ENCODE measurements around the gene CIZ1. TPM values are rescaled to one million over a fixed set of nuclear protein-coding genes. Genes with fewer than 3 reads are reported as not detected.

The CIZ1 gene
- total and polyA plus RNA-seq, 10 of the 15 experiments (the other 5 are each of a cell fraction or from before 2014, with no cell fraction given): 1.8 to 91.6 (median 35.4) TPM

DNA sequence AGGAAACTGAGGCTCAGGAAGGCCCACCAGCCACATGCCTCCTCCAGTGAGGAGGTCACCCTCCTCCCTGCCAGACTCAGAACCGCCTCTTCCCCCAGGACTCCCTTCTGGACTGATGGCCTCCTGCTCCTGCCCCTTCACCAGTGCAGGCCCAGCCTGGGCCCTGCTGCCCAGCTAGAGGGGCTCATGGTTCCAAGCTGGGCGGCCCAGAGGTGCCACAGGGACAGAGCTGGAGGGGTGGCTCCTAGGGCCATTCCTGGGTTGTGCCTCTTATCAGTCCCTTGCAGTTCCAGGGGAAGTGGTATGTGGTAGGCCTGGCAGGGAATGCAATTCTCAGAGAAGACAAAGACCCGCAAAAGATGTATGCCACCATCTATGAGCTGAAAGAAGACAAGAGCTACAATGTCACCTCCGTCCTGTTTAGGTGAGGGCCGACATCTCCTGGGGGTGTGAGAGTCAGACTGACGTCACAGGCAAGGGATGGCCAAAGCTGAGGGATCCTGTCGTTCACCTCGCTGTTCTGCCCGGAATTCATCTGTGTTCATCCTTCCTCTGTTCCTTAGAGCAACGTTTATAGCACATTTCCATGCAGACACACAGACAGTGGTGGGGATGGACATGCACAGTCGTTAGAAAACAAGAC lies 41.3 kb downstream of the CIZ1 start:
- in situ Hi-C loops (cut with MboI): no loop called here
- ChIA-PET SMC1A (ENCODE audit: uncharacterized antibody, unreplicated experiment) (no interaction called here), POLR2A (no interaction called here), RAD21 (ENCODE audit: unreplicated experiment) (no interaction called here), CTCF (interaction anchor here (1.1 to 1.4 kb wide), 2 partner anchors 14 to 16 kb away, joined by 3 read pairs; no protein-coding TSS in a partner anchor)
- DNase-seq (ENCODE audit: low read depth, low spot score) (no peak), ATAC-seq (no peak), FAIRE-seq (no peak)
- TF ChIP-seq SRF (IDR thresholded peaks at IDR 0.05; ENCODE audit: low read depth in 2 of 2, low read length in 2 of 2) (no peak), SMARCA5 (IDR thresholded peaks at IDR 0.05) (no peak), NR2C1 (IDR thresholded peaks at IDR 0.05) (no peak), SUZ12 (IDR thresholded peaks at IDR 0.05; ENCODE audit: unreplicated experiment) (no peak), MXI1 (IDR thresholded peaks at IDR 0.05; ENCODE audit: low read depth, low read length) (no peak)
- no peak overlapping the region for H3K4me3 ChIP-seq
- H4K20me1 ChIP-seq (ENCODE audit: control insufficient read depth, insufficient read depth): no peaks in the 10 kb centered on the region; the same call in 1 of the 2 replicates
- intact Hi-C loops (cut with micrococcal nuclease; ENCODE audit: unreplicated experiment): no loop called here
- H3K4me2 ChIP-seq (ENCODE audit: control insufficient read depth, insufficient read depth): no peak overlapping the region
- peaks cover 0 to 1% of the 10 kb centered on the region in 2 experiments; a peak in 2 of 4 replicates for H3K27me3 ChIP-seq (replicated peaks in 1 of 2; ENCODE audit: control insufficient read depth in 2 of 2, insufficient read depth in 2 of 2, low read length in 1 of 2)
- no peaks in the 10 kb centered on the region for H3K36me3 ChIP-seq (ENCODE audit: control insufficient read depth in 2 of 2, insufficient read depth in 2 of 2, low read length in 1 of 2)
- H3K9me3 ChIP-seq (replicated peaks; ENCODE audit: control insufficient read depth, insufficient read depth, low read length): no peaks in the 10 kb centered on the region
- H3K4me1 ChIP-seq (ENCODE audit: control insufficient read depth, insufficient read depth, low read length): no peaks in the 10 kb centered on the region
- no peak overlapping the region for H3K27ac ChIP-seq (ENCODE audit: control insufficient read depth, insufficient read depth)
- no peak overlapping the region for H2AFZ ChIP-seq (ENCODE audit: control insufficient read depth, low read depth, low read length)
- H3K9ac ChIP-seq (ENCODE audit: control insufficient read depth, insufficient read depth, low read length): no peak overlapping the region
- no peaks in the 10 kb centered on the region for H3K79me2 ChIP-seq (ENCODE audit: control insufficient read depth, insufficient read depth, low read length)
- 18% methylated on average over 11 of the region's 11 CpGs for WGBS (ENCODE audit: insufficient coverage, insufficient replicate concordance, low lambda C conversion rate, missing lambda C conversion rate)
- BruUV-seq (replicated peaks): no TSS peak

DNA sequence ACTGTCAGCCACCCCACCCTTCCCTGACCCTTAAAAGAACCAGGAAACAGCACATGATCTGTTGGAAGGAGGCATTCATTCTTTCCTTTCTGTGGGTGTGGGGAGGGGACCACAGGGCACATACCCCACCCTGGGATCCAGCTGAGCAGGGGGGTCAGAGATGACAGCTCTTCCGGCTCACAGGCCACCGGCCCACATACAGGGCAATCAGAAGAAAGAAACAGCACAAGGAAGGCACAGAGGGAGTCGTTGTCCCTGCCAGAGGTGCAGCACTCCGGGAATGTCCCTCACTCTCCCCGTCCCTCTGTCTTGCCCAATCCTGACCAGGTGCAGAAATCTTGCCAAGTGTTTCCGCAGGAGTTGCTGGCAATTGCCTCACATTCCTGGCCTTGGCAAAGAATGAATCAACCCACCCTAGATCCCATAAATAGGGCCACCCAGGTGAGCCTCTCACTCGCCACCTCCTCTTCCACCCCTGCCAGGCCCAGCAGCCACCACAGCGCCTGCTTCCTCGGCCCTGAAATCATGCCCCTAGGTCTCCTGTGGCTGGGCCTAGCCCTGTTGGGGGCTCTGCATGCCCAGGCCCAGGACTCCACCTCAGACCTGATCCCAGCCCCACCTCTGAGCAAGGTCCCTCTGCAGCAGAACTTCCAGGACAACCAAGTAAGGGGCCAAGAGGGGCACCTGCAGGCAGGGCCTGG lies 42.2 kb downstream of the CIZ1 start, which contains the start of gene LCN2:
TSS of gene LCN2 (plus strand) at position 453 of the 701 bp plus-strand sequence. CDS start at position 526, 73 bp downstream.
- FAIRE-seq: no peak
- no peak within 1 kb of the TSS for H3K27ac ChIP-seq (ENCODE audit: control insufficient read depth, insufficient read depth)
- H3K27me3 ChIP-seq (replicated peaks in 1 of 2; ENCODE audit: control insufficient read depth in 2 of 2, insufficient read depth in 2 of 2, low read length in 1 of 2): peaks cover 0 to 1% of the 10 kb centered on the region in 2 experiments; a peak in 2 of 4 replicates
- ATAC-seq: no peak
- ChIA-PET RAD21 (ENCODE audit: unreplicated experiment) (no interaction called here), POLR2A (no interaction called here), CTCF (interaction anchor here (1.1 kb wide), 1 partner anchor 13 kb away, joined by 3 read pairs; no protein-coding TSS in a partner anchor), SMC1A (ENCODE audit: uncharacterized antibody, unreplicated experiment) (no interaction called here)
- H3K4me2 ChIP-seq (ENCODE audit: control insufficient read depth, insufficient read depth): no peak within 1 kb of the TSS
- no peaks in the 10 kb centered on the region for H3K4me1 ChIP-seq (ENCODE audit: control insufficient read depth, insufficient read depth, low read length)
- no TSS peak for BruUV-seq (replicated peaks)
- TF ChIP-seq HDAC6 (IDR thresholded peaks at IDR 0.05; ENCODE audit: unreplicated experiment) (no peak), HDGF (IDR thresholded peaks at IDR 0.05) (no peak), SREBF2 (IDR thresholded peaks at IDR 0.05; ENCODE audit: low read length) (no peak), NRF1 (conservative IDR thresholded peaks at IDR 0.05; ENCODE audit: low read depth, low read length) (no peak), NR2C1 (IDR thresholded peaks at IDR 0.05) (no peak), SUZ12 (IDR thresholded peaks at IDR 0.05; ENCODE audit: unreplicated experiment) (no peak), TCF3 (IDR thresholded peaks at IDR 0.05; ENCODE audit: borderline replicate concordance, insufficient read depth, low read depth, low read length) (no peak)
- TF ChIP-seq, protein P1, sequence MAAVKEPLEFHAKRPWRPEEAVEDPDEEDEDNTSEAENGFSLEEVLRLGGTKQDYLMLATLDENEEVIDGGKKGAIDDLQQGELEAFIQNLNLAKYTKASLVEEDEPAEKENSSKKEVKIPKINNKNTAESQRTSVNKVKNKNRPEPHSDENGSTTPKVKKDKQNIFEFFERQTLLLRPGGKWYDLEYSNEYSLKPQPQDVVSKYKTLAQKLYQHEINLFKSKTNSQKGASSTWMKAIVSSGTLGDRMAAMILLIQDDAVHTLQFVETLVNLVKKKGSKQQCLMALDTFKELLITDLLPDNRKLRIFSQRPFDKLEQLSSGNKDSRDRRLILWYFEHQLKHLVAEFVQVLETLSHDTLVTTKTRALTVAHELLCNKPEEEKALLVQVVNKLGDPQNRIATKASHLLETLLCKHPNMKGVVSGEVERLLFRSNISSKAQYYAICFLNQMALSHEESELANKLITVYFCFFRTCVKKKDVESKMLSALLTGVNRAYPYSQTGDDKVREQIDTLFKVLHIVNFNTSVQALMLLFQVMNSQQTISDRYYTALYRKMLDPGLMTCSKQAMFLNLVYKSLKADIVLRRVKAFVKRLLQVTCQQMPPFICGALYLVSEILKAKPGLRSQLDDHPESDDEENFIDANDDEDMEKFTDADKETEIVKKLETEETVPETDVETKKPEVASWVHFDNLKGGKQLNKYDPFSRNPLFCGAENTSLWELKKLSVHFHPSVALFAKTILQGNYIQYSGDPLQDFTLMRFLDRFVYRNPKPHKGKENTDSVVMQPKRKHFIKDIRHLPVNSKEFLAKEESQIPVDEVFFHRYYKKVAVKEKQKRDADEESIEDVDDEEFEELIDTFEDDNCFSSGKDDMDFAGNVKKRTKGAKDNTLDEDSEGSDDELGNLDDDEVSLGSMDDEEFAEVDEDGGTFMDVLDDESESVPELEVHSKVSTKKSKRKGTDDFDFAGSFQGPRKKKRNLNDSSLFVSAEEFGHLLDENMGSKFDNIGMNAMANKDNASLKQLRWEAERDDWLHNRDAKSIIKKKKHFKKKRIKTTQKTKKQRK (IDR thresholded peaks at IDR 0.05; ENCODE audit: low read depth, low read length): no peak
- TF ChIP-seq, protein P2, sequence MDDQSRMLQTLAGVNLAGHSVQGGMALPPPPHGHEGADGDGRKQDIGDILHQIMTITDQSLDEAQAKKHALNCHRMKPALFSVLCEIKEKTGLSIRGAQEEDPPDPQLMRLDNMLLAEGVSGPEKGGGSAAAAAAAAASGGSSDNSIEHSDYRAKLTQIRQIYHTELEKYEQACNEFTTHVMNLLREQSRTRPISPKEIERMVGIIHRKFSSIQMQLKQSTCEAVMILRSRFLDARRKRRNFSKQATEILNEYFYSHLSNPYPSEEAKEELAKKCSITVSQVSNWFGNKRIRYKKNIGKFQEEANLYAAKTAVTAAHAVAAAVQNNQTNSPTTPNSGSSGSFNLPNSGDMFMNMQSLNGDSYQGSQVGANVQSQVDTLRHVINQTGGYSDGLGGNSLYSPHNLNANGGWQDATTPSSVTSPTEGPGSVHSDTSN (IDR thresholded peaks at IDR 0.05; ENCODE audit: insufficient replicate concordance, low read depth, low read length): no peak
- no peak within 1 kb of the TSS for H3K9ac ChIP-seq (ENCODE audit: control insufficient read depth, insufficient read depth, low read length)
- H3K36me3 ChIP-seq (ENCODE audit: control insufficient read depth in 2 of 2, insufficient read depth in 2 of 2, low read length in 1 of 2): no peaks in the 10 kb centered on the region
- in situ Hi-C loops (cut with MboI) (no loop called here), intact Hi-C loops (cut with micrococcal nuclease; ENCODE audit: unreplicated experiment) (no loop called here)
- no peak for DNase-seq (ENCODE audit: low read depth, low spot score)
- H2AFZ ChIP-seq (ENCODE audit: control insufficient read depth, low read depth, low read length): no peak within 1 kb of the TSS
- no peaks in the 10 kb centered on the region for H3K79me2 ChIP-seq (ENCODE audit: control insufficient read depth, insufficient read depth, low read length)
- WGBS (ENCODE audit: insufficient coverage, insufficient replicate concordance, low lambda C conversion rate, missing lambda C conversion rate): 29% methylated on average over 9 of the region's 9 CpGs
- H4K20me1 ChIP-seq (ENCODE audit: control insufficient read depth, insufficient read depth): no peaks in the 10 kb centered on the region; the same call in 1 of the 2 replicates
- H3K4me3 ChIP-seq: no peak within 1 kb of the TSS
- H3K9me3 ChIP-seq (replicated peaks; ENCODE audit: control insufficient read depth, insufficient read depth, low read length): no peaks in the 10 kb centered on the region
